HepG2 (cell line): ENCODE measurements around the gene MED20. TPM values are rescaled to one million over a fixed set of nuclear protein-coding genes. Genes with fewer than 3 reads are reported as not detected.

ENCODE experiments used
- DNMT3B ChIP-seq: conservative IDR thresholded peaks from 2 replicates; pipeline ENCODE4 v1.6.1; 2016; ENCODE audit warnings: missing biosample characterization, control low read depth
- GMEB1 ChIP-seq: sonication (generic); formaldehyde crosslinking; IDR thresholded peaks from 2 replicates; pipeline ENCODE4 v1.5.1; 2020; ENCODE audit warnings: missing genetic modification reagents, mild to moderate bottlenecking, borderline replicate concordance
- HNRNPUL1 ChIP-seq: fragments of 200-400 bp; formaldehyde crosslinking; IDR thresholded peaks from 2 replicates; pipeline ENCODE4 v1.6.1; 2017; ENCODE audit warnings: low read depth, mild to moderate bottlenecking, low read length, moderate library complexity
- MAFF ChIP-seq: IDR thresholded peaks from 2 replicates; pipeline ENCODE4 v1.6.1; 2011; ENCODE audit warnings: low read depth, low read length, improper control_type of control experiment
- MTERF4 ChIP-seq: sonication (generic); formaldehyde crosslinking; IDR thresholded peaks from 2 replicates; pipeline ENCODE4 v1.8.0; 2023; ENCODE audit warnings: mild to moderate bottlenecking, missing genetic modification reagents
- PRPF4 ChIP-seq: fragments of 200-400 bp; formaldehyde crosslinking; IDR thresholded peaks from 2 replicates; pipeline ENCODE4 v1.6.1; 2016; ENCODE audit warnings: low read length, low read depth; ENCODE audit not compliant: poor library complexity, severe bottlenecking
- SIX4 ChIP-seq: sonication (generic); formaldehyde crosslinking; IDR thresholded peaks from 2 replicates; pipeline ENCODE4 v1.4.0; 2020; ENCODE audit warnings: missing genetic modification reagents
- TAF15 ChIP-seq: fragments of 200-400 bp; formaldehyde crosslinking; IDR thresholded peaks from one replicate; pipeline ENCODE4 v1.6.1; 2018; ENCODE audit warnings: mild to moderate bottlenecking, low read depth, low read length; ENCODE audit not compliant: poor library complexity, severe bottlenecking
- TERF1 ChIP-seq: sonication (generic); formaldehyde crosslinking; IDR thresholded peaks from 2 replicates; pipeline ENCODE4 v1.8.0; 2022; ENCODE audit warnings: mild to moderate bottlenecking, missing genetic modification reagents, moderate library complexity
- THAP9 ChIP-seq: sonication (generic); formaldehyde crosslinking; IDR thresholded peaks from 2 replicates; pipeline ENCODE4; 2020; ENCODE audit warnings: missing genetic modification reagents, mild to moderate bottlenecking, borderline replicate concordance
- ZBTB2 ChIP-seq: sonication (generic); formaldehyde crosslinking; IDR thresholded peaks from 2 replicates; pipeline ENCODE4 v1.8.0; 2022; ENCODE audit warnings: low read depth, missing genetic modification reagents
- ZFAT ChIP-seq: sonication (generic); formaldehyde crosslinking; conservative IDR thresholded peaks from 2 replicates; pipeline ENCODE4 v1.8.1; 2023; ENCODE audit warnings: missing genetic modification reagents, inconsistent platforms
- ZNF33A ChIP-seq: sonication (generic); formaldehyde crosslinking; IDR thresholded peaks from 2 replicates; pipeline ENCODE4 v1.5.1; 2020; ENCODE audit warnings: missing genetic modification reagents, mild to moderate bottlenecking, moderate library complexity, borderline replicate concordance
- ZNF383 ChIP-seq: sonication (generic); formaldehyde crosslinking; IDR thresholded peaks from 2 replicates; pipeline ENCODE4 v1.4.0; 2020; ENCODE audit warnings: missing genetic modification reagents, mild to moderate bottlenecking, borderline replicate concordance
- ZNF460 ChIP-seq: sonication (generic); formaldehyde crosslinking; IDR thresholded peaks from 2 replicates; pipeline ENCODE4 v1.5.1; 2020; ENCODE audit warnings: missing genetic modification reagents, mild to moderate bottlenecking, borderline replicate concordance
- ZNF576 ChIP-seq: sonication (generic); formaldehyde crosslinking; IDR thresholded peaks from 2 replicates; pipeline ENCODE4 v1.4.0; 2020; ENCODE audit warnings: mild to moderate bottlenecking, missing genetic modification reagents
- ZNF672 ChIP-seq: sonication (generic); formaldehyde crosslinking; IDR thresholded peaks from 2 replicates; pipeline ENCODE4 v1.8.1; 2022; ENCODE audit warnings: missing genetic modification reagents
- ZNF674 ChIP-seq: sonication (generic); formaldehyde crosslinking; IDR thresholded peaks from 2 replicates; pipeline ENCODE4 v1.5.0; 2020; ENCODE audit warnings: low read depth, mild to moderate bottlenecking, missing genetic modification reagents
- ZNF678 ChIP-seq: sonication (generic); formaldehyde crosslinking; IDR thresholded peaks from 2 replicates; pipeline ENCODE4 v1.4.0; 2020; ENCODE audit warnings: mild to moderate bottlenecking, missing genetic modification reagents
- ZNF780A ChIP-seq: sonication (generic); formaldehyde crosslinking; IDR thresholded peaks from 2 replicates; pipeline ENCODE4 v1.8.0; 2022; ENCODE audit warnings: mild to moderate bottlenecking, missing genetic modification reagents, moderate library complexity
- ZNF782 ChIP-seq: sonication (generic); formaldehyde crosslinking; IDR thresholded peaks from 2 replicates; pipeline ENCODE4 v1.4.0; 2020; ENCODE audit warnings: missing genetic modification reagents, mild to moderate bottlenecking, borderline replicate concordance
- polyA plus RNA-seq, 8 experiments: library from polyadenylated mRNA; depleted of rRNA in 3 of 8; stranded (reverse) in 7 of 8; unstranded in 1 of 8; fragments of >200 nt; fragmentation: Illumina TruSeq in 4 of 8; extraction: Trizol in 4 of 8; gene quantifications; 2 replicates each; pipeline versions ENCODE4 v1.2.1 to v1.2.3, GENCODE V29; 2011 to 2016; ENCODE audit warnings: low read depth in 4 of 8, missing spikeins in 1 of 8, mixed read lengths in 1 of 8; ENCODE audit not compliant: insufficient read depth in 1 of 8
- total RNA-seq, 5 experiments: library from RNA; depleted of rRNA; stranded (reverse); fragments of >200 nt; fragmentation: Illumina TruSeq; extraction: Trizol; gene quantifications; 2 replicates each; pipeline ENCODE4 v1.2.3, GENCODE V29; 2016; ENCODE audit warnings: low read depth in 1 of 5

Gene MED20
- total and polyA plus RNA-seq, 2 of the 13 experiments (the other 11 are each of a cell fraction or from before 2014, with no cell fraction given), result 28.1 to 41.1 TPM

GRCh38 chr6:41940759-41941279 lies 19.9 kb upstream of the MED20 start (continued):
- TF ChIP-seq ZNF383 (CRISPR knock-in tag) (no peak), DNMT3B (CRISPR knock-in tag) (no peak), HNRNPUL1 (no peak), SIX4 (CRISPR knock-in tag) (no peak), ZNF460 (no peak), ZFAT (CRISPR knock-in tag) (no peak), MAFF (no peak), ZNF780A (CRISPR knock-in tag) (no peak), TERF1 (no peak), GMEB1 (no peak), ZNF576 (CRISPR knock-in tag) (no peak), THAP9 (CRISPR knock-in tag) (no peak), ZBTB2 (CRISPR knock-in tag) (no peak), PRPF4 (no peak), ZNF33A (no peak), TAF15 (no peak), MTERF4 (CRISPR knock-in tag) (no peak), ZNF678 (CRISPR knock-in tag) (no peak), ZNF782 (CRISPR knock-in tag) (no peak), ZNF674 (CRISPR knock-in tag) (no peak), ZNF672 (CRISPR knock-in tag) (no peak)
